Measurements from ENCODE around the gene WWOX. TPM values are rescaled to one million over a fixed set of nuclear protein-coding genes. Genes with fewer than 3 reads are reported as not detected.

The WWOX gene
- total and polyA plus RNA-seq, 2 of the 13 experiments (the other 11 are each of a cell fraction or from before 2014, with no cell fraction given) = 9.1 to 37.4 TPM

DNA sequence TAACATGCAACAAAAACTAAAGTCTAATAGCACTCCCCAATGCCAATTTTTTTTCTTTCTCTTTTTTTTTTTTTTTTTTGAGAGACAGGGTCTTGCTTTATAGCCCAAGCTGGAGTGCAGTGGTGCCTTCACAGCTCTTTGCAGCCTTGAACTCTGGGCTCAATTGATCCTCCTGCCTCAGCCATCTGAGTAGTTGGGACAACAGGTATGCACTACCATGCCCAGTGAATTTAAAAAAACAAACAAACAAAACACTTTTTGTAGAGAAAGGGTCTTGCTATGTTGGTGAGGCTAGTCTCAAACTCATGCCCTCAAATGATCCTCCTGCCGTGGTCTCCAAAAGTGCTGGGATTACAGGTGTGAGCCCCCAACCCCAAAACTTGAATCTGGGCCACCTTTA lies 632.3 kb downstream of the WWOX start (continued):
- TF ChIP-seq, protein P1, sequence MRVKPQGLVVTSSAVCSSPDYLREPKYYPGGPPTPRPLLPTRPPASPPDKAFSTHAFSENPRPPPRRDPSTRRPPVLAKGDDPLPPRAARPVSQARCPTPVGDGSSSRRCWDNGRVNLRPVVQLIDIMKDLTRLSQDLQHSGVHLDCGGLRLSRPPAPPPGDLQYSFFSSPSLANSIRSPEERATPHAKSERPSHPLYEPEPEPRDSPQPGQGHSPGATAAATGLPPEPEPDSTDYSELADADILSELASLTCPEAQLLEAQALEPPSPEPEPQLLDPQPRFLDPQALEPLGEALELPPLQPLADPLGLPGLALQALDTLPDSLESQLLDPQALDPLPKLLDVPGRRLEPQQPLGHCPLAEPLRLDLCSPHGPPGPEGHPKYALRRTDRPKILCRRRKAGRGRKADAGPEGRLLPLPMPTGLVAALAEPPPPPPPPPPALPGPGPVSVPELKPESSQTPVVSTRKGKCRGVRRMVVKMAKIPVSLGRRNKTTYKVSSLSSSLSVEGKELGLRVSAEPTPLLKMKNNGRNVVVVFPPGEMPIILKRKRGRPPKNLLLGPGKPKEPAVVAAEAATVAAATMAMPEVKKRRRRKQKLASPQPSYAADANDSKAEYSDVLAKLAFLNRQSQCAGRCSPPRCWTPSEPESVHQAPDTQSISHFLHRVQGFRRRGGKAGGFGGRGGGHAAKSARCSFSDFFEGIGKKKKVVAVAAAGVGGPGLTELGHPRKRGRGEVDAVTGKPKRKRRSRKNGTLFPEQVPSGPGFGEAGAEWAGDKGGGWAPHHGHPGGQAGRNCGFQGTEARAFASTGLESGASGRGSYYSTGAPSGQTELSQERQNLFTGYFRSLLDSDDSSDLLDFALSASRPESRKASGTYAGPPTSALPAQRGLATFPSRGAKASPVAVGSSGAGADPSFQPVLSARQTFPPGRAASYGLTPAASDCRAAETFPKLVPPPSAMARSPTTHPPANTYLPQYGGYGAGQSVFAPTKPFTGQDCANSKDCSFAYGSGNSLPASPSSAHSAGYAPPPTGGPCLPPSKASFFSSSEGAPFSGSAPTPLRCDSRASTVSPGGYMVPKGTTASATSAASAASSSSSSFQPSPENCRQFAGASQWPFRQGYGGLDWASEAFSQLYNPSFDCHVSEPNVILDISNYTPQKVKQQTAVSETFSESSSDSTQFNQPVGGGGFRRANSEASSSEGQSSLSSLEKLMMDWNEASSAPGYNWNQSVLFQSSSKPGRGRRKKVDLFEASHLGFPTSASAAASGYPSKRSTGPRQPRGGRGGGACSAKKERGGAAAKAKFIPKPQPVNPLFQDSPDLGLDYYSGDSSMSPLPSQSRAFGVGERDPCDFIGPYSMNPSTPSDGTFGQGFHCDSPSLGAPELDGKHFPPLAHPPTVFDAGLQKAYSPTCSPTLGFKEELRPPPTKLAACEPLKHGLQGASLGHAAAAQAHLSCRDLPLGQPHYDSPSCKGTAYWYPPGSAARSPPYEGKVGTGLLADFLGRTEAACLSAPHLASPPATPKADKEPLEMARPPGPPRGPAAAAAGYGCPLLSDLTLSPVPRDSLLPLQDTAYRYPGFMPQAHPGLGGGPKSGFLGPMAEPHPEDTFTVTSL (CRISPR knock-in tag; IDR thresholded peaks at IDR 0.05; ENCODE audit: borderline replicate concordance) = peak; percentile 39; the same call in 1 of the 2 replicates

DNA sequence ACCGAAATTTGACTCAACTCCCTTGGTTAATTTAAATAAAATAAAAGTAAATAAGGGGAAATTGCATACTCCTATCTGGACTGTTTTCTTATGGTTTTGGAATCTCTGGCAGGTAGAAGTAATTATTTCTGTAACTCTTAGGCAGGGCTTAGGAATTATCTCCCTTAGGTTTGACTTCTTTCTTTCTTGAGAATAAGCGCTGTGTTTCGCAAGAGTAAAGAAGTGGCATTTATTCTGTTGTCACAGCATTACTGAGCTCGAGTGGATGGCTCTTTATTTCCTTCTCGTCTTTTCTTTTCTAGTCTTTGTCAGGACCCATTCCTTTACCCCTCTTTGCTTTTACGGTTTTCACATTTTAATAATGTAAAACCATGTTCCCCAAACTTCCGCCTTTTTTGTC lies 633.2 kb downstream of the WWOX start:
- WGBS (ENCODE audit: low lambda C conversion rate) = 91% methylated on average over 7 of the region's 7 CpGs
- in situ Hi-C loops (cut with HindIII; ENCODE audit: extremely low pct_ligation_motif_present, low pct_unique_long_range_greater_than_20kb) = loop anchor here (5.0 kb wide), 1 partner anchor 35 kb away; no protein-coding TSS in a partner anchor

More for the DNA sequence above, 633.2 kb downstream of the WWOX start:
- CTCF ChIA-PET (ENCODE audit: low intra/inter-chr PET ratio, low total read pairs) = no interaction called here
- TF ChIP-seq TCF12 (IDR thresholded peaks at IDR 0.05) = no peak
- no peak for TF ChIP-seq TCF12 (CRISPR knock-in tag; IDR thresholded peaks at IDR 0.05)
- TF ChIP-seq CEBPB (IDR thresholded peaks at IDR 0.05; ENCODE audit: borderline replicate concordance, low read depth, low read length) = peak; percentile 66
- no peak for TF ChIP-seq RFX3 (CRISPR knock-in tag; IDR thresholded peaks at IDR 0.05)
- TF ChIP-seq ZNF768 (CRISPR knock-in tag; IDR thresholded peaks at IDR 0.05) = no peak
- H3K27ac ChIP-seq (ENCODE audit: extremely low read length, insufficient read depth, low read length) = peak overlapping the region; percentile 34
- H3K4me3 ChIP-seq (replicated peaks in 1 of 3; ENCODE audit: insufficient read depth in 1 of 3, low read depth in 2 of 3, low read length in 3 of 3) = no peak overlapping the region
- FAIRE-seq = no peak
- H4K20me1 ChIP-seq (ENCODE audit: insufficient read depth, low read length) = no peaks in the 10 kb centered on the region
- no peaks in the 10 kb centered on the region for H3K79me2 ChIP-seq (ENCODE audit: insufficient read depth, low read length)
- POLR2A ChIA-PET = no interaction called here
- no peak for ATAC-seq
- H2AFZ ChIP-seq (ENCODE audit: low read length) = no peak overlapping the region
- H3K36me3 ChIP-seq (replicated peaks in 1 of 2; ENCODE audit: control insufficient read depth in 1 of 2, insufficient read depth in 2 of 2, low read length in 2 of 2) = no peaks in the 10 kb centered on the region
- intact Hi-C loops (cut with micrococcal nuclease; ENCODE audit: unreplicated experiment) = loop anchor here (10.0 kb wide), 1 partner anchor 1538 kb away; the partner anchor contains the start of genes MON1B and SYCE1L
- no peak overlapping the region for H3K9ac ChIP-seq (ENCODE audit: insufficient read depth, low read depth, low read length)
- no peaks in the 10 kb centered on the region for H3K9me3 ChIP-seq (ENCODE audit: low read length)
- BruUV-seq (replicated peaks) = no TSS peak
- H3K4me1 ChIP-seq (ENCODE audit: insufficient read depth, low read length) = peaks cover 98% of the 10 kb centered on the region
- no peak overlapping the region for H3K4me2 ChIP-seq (ENCODE audit: low read depth, low read length)
- DNase-seq (ENCODE audit: low spot score) = no peak
- no peaks in the 10 kb centered on the region for H3K27me3 ChIP-seq (ENCODE audit: control insufficient read depth in 1 of 2, insufficient read depth in 2 of 2, low read length in 2 of 2)
